ENCODE data around the gene PPP6R2. TPM values are rescaled to one million over a fixed set of nuclear protein-coding genes. Genes with fewer than 3 reads are reported as not detected.

Gene PPP6R2
- total and polyA plus RNA-seq, 2 of the 8 experiments (the other 6 are each of a cell fraction or from before 2014, with no cell fraction given): 25.0 to 32.2 TPM

DNA sequence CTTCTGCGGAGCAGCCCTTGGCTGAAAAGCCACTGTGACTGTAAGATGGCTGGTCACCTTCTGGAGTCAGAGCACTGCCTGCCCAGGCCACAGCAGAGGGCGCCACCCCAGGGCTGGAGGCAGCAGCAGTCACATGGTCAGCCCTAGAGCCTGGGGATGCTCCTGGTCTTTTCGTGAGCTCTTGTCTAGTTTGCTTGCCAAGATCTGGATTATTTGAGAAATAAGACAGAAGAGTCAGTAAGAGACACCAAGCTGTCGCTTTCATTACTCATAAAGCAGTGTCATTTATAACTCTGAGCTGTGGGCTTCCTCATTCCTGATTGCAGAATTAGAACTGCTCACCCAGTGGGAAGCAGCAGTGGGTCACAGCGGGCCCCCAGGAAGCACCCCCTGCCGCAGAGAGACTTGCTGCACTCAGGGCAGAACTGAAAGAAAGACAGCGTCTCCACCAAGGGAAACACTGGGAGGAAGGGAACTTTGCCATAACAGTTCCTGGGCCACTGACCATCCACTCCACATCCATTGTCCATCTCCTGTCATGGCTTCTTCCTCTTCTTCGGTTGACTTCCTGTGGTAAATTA lies 56.7 kb downstream of the PPP6R2 start (continued):
- TF ChIP-seq KDM1A (IDR thresholded peaks at IDR 0.05; ENCODE audit: borderline replicate concordance, low read length): no peak
- no peak for TF ChIP-seq TAF1 (IDR thresholded peaks at IDR 0.05; ENCODE audit: low read depth, low read length)
- TF ChIP-seq NANOG (IDR thresholded peaks at IDR 0.05; ENCODE audit: insufficient read depth, low read depth, low read length, poor library complexity, severe bottlenecking): no peak
- TF ChIP-seq MAFK (IDR thresholded peaks at IDR 0.05; ENCODE audit: low read depth, low read length): no peak
- TF ChIP-seq, protein P1, sequence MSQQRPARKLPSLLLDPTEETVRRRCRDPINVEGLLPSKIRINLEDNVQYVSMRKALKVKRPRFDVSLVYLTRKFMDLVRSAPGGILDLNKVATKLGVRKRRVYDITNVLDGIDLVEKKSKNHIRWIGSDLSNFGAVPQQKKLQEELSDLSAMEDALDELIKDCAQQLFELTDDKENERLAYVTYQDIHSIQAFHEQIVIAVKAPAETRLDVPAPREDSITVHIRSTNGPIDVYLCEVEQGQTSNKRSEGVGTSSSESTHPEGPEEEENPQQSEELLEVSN (IDR thresholded peaks at IDR 0.05): no peak
- peak; percentile 32 to 58; a peak in 3 of 4 replicates for TF ChIP-seq RAD21 (IDR thresholded peaks at IDR 0.05 in 1 of 2, conservative IDR thresholded peaks at IDR 0.05 in 1 of 2; ENCODE audit: low read depth in 2 of 2, low read length in 2 of 2)
- no peak for TF ChIP-seq EZH2 (IDR thresholded peaks at IDR 0.05; ENCODE audit: low read depth, low read length, severe bottlenecking)
- TF ChIP-seq CREB1 (IDR thresholded peaks at IDR 0.05): no peak; the same call in 1 of the 2 replicates
- no peak for TF ChIP-seq EP300 (IDR thresholded peaks at IDR 0.05; ENCODE audit: borderline replicate concordance in 1 of 2, low read depth in 2 of 2, low read length in 2 of 2)
- no peak for TF ChIP-seq SIN3A (conservative IDR thresholded peaks at IDR 0.05 in 1 of 2, IDR thresholded peaks at IDR 0.05 in 1 of 2; ENCODE audit: low read depth in 1 of 2, low read length in 2 of 2)
- TF ChIP-seq GABPA (IDR thresholded peaks at IDR 0.05; ENCODE audit: borderline replicate concordance, insufficient read depth, low read length): no peak
- no peak for TF ChIP-seq ATF2 (IDR thresholded peaks at IDR 0.05; ENCODE audit: low read length)
- TF ChIP-seq YY1 (IDR thresholded peaks at IDR 0.05; ENCODE audit: low read depth, low read length): peak; percentile 82
- no peak for TF ChIP-seq RFX5 (IDR thresholded peaks at IDR 0.05; ENCODE audit: borderline replicate concordance, low read depth, low read length)
- TF ChIP-seq JUN (IDR thresholded peaks at IDR 0.05; ENCODE audit: low read depth, low read length): no peak
- TF ChIP-seq KDM5A (IDR thresholded peaks at IDR 0.05; ENCODE audit: low read length): no peak
